VCaP (cell line): ENCODE measurements around the gene TMEM33.

ENCODE experiments used
- H3K27ac ChIP-seq: fragments of 450-650 bp; 2 replicates; pipeline ENCODE4 v1.5.1; 2017
- CTCF ChIP-seq: fragments of 450-650 bp; conservative IDR thresholded peaks from 2 replicates; pipeline ENCODE4 v1.5.1; 2017; ENCODE audit warnings: mild to moderate bottlenecking, moderate library complexity

TMEM33 gene

GRCh38 chr4:41969671-41970070 is 34.4 kb downstream of the TMEM33 start:
- no peak for TF ChIP-seq CTCF
- H3K27ac ChIP-seq: no peak overlapping the region

GRCh38 chr4:41975341-41975740 is 40.1 kb downstream of the TMEM33 start:
- no peak for TF ChIP-seq CTCF
- H3K27ac ChIP-seq: no peak overlapping the region

- no peak for TF ChIP-seq CTCF
- no peak overlapping the region for H3K27ac ChIP-seq
These were observed 41.7 kb downstream of the TMEM33 start for GRCh38 chr4:41976775-41977516.

- TF ChIP-seq CTCF: no peak
- no peak overlapping the region for H3K27ac ChIP-seq
These were observed 42.5 kb downstream of the TMEM33 start for GRCh38 chr4:41977709-41978108.

- H3K27ac ChIP-seq: no peak within 1 kb of the TSS
- TF ChIP-seq CTCF: no peak
These were observed 46.2 kb downstream of the TMEM33 start, which contains the start of gene DCAF4L1 for GRCh38 chr4:41981456-41981855. DCAF4L1 (plus strand) TSS chr4:41981756; CDS start chr4:41981793, 37 bp downstream.

- TF ChIP-seq CTCF: no peak
These were observed 47.5 kb downstream of the TMEM33 start for GRCh38 chr4:41982716-41983115.

GRCh38 chr4:41985151-41985550 is 49.9 kb downstream of the TMEM33 start:
- H3K27ac ChIP-seq: no peak overlapping the region
- TF ChIP-seq CTCF: no peak

More at GRCh38 chr4:41982716-41983115, 47.5 kb downstream of the TMEM33 start:
- no peak overlapping the region for H3K27ac ChIP-seq
